Osteoblast (primary cell): ENCODE data around the gene CHM. TPM values are rescaled to one million over a fixed set of nuclear protein-coding genes. Genes with fewer than 3 reads are reported as not detected.
A peak's percentile ranks its signal among the peaks of the same experiment; 100 is the strongest.

Source experiments
- DNase-seq: peaks from one replicate; pipeline ENCODE4 v3.0.0; 2011; ENCODE audit warnings: low spot score, mixed read lengths; ENCODE audit not compliant: insufficient read length; ENCODE audit errors: missing footprints
- H2AFZ ChIP-seq: 2 replicates; pipeline ENCODE4 v1.6.0; 2011; ENCODE audit warnings: mild to moderate bottlenecking, low read length
- H3K27ac ChIP-seq: 2 replicates; pipeline ENCODE4 v1.5.1; 2011; ENCODE audit warnings: mild to moderate bottlenecking, low read depth, low read length, moderate library complexity
- H3K27me3 ChIP-seq: 2 replicates; pipeline ENCODE4 v1.6.0; 2012; ENCODE audit warnings: mild to moderate bottlenecking, control low read depth, inconsistent platforms, low read length, moderate library complexity; ENCODE audit not compliant: insufficient read depth
- H3K36me3 ChIP-seq: 2 replicates; pipeline ENCODE4 v1.5.1; 2011; ENCODE audit warnings: mild to moderate bottlenecking, low read length, control low read depth, moderate library complexity; ENCODE audit not compliant: insufficient read depth
- H3K4me1 ChIP-seq: 2 replicates; pipeline ENCODE4 v1.5.1; 2011; ENCODE audit warnings: mild to moderate bottlenecking, low read length, control low read depth, moderate library complexity; ENCODE audit not compliant: insufficient read depth
- H3K4me2 ChIP-seq: 2 replicates; pipeline ENCODE4 v1.6.0; 2011; ENCODE audit warnings: mild to moderate bottlenecking, low read length; ENCODE audit not compliant: insufficient read depth
- H3K4me3 ChIP-seq: fragments of 200-600 bp; sonication (generic); 3 replicates; pipeline ENCODE4 v1.5.1; 2012; ENCODE audit warnings: mild to moderate bottlenecking, low read length, inconsistent platforms; ENCODE audit not compliant: insufficient read depth
- H3K79me2 ChIP-seq: 2 replicates; pipeline ENCODE4 v1.6.0; 2012; ENCODE audit warnings: mild to moderate bottlenecking, low read length, control low read depth, inconsistent platforms; ENCODE audit not compliant: insufficient read depth
- H3K9me3 ChIP-seq: 2 replicates; pipeline ENCODE4 v1.5.1; 2011; ENCODE audit warnings: low read depth, low read length, control low read depth
- H4K20me1 ChIP-seq: 2 replicates; pipeline ENCODE4 v1.6.0; 2012; ENCODE audit warnings: mild to moderate bottlenecking, low read length, control low read depth; ENCODE audit not compliant: insufficient read depth
- small RNA-seq: library from RNA; depleted of rRNA; stranded (forward); fragments of <200 nt; gene quantifications from one replicate; pipeline ENCODE3, GENCODE V24; 2012
- total RNA-seq: library from RNA; depleted of rRNA; stranded (reverse); fragments of >200 nt; gene quantifications from 2 replicates; pipeline ENCODE4 v1.2.3, GENCODE V29; 2012
- TF ChIP-seq, protein P1 (sequence below): IDR thresholded peaks from 2 replicates; pipeline ENCODE4 v1.5.1; 2011; ENCODE audit warnings: mild to moderate bottlenecking, low read depth, low read length, moderate library complexity; ENCODE audit errors: extremely low read depth

The CHM gene
- total RNA-seq, 1 donor: 25.3 TPM

DNA sequence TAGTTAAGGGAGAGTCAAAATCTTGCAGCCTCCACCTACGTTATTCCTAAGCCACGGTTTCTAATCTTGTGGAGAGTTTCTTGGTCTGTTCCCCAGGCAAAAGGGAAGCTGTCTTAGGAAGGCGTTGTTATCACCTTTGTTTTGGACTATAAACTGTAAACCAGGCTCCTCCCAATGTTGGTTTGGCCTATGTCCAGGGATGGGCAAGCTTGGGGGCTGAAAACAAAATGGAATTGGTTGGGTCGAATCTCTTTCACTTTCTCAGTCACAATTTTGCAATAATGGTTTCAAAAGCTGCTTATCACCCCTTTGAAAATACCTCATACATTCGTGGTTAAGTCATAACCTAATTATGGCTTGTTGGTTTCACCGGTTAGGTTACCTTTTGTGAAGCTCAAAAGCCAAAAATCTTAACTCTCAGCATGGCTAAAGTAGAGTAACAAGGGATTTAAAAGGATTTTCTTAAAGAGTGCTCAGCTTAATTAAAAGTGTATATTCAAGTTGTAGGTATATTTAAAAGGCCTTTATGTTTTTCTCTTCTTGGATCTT, 232.1 kb downstream of the CHM start:
- Histone ChIP-seq H3K4me3 (no peak overlapping the region), H3K27me3 (no peaks in the 10 kb centered on the region), H3K4me1 (no peaks in the 10 kb centered on the region), H4K20me1 (no peaks in the 10 kb centered on the region), H2AFZ (no peak overlapping the region), H3K79me2 (no peaks in the 10 kb centered on the region), H3K27ac (no peak overlapping the region), H3K36me3 (no peaks in the 10 kb centered on the region), H3K9me3 (peaks cover 3% of the 10 kb centered on the region), H3K4me2 (no peak overlapping the region)
- DNase-seq: no peak
- TF ChIP-seq, protein P1, sequence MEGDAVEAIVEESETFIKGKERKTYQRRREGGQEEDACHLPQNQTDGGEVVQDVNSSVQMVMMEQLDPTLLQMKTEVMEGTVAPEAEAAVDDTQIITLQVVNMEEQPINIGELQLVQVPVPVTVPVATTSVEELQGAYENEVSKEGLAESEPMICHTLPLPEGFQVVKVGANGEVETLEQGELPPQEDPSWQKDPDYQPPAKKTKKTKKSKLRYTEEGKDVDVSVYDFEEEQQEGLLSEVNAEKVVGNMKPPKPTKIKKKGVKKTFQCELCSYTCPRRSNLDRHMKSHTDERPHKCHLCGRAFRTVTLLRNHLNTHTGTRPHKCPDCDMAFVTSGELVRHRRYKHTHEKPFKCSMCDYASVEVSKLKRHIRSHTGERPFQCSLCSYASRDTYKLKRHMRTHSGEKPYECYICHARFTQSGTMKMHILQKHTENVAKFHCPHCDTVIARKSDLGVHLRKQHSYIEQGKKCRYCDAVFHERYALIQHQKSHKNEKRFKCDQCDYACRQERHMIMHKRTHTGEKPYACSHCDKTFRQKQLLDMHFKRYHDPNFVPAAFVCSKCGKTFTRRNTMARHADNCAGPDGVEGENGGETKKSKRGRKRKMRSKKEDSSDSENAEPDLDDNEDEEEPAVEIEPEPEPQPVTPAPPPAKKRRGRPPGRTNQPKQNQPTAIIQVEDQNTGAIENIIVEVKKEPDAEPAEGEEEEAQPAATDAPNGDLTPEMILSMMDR: no peak

Small RNA genes lying within 50 kb of the gene (small RNA-seq; reads per million reads assigned to genes)
- gene AL022401.1: not detected
- gene MIR361: 15,071 reads per million, percentile 100 among the genes with 10 or more reads in this experiment
- not detected for gene NDUFA5P7
- not detected for gene RF00019

Other genes with a start within 250 kb of the CHM start
- gene DACH2, start 100.9 kb upstream of the CHM start, total RNA-seq: not detected in 2 replicates